Right ventricle myocardium inferior (tissue), 1 donor: ENCODE results near the gene GPR61. TPM values are rescaled to one million over a fixed set of nuclear protein-coding genes. Genes with fewer than 3 reads are reported as not detected.

Experiments
- ATAC-seq: fragments of 200-7000 bp; cut with Tn5 transposase; one replicate; pipeline ENCODE4 v1.9.1; 2020; ENCODE audit warnings: mild to moderate bottlenecking, moderate library complexity
- DNase-seq: peaks from one replicate; pipeline ENCODE4 v3.0.0; 2021; ENCODE audit errors: missing footprints
- intact Hi-C: fragments of 100-400 bp; cut with DNase I; formaldehyde crosslinking; loops from one replicate; pipeline ENCODE4 v1.11.0; 2022
- total RNA-seq: library from RNA; stranded (reverse); fragmentation: NEBNext Ultra II Directional; extraction: Animal tissue kit (Norgen Biotek cat#: 25700); gene quantifications from one replicate; pipeline ENCODE4 v1.2.1, GENCODE V29; 2021
- donor health status: DM: no; HTN: yes; CAD: no; lungs with severe emphysema.

The GPR61 gene
- total RNA-seq, 1 donor from 2014 or later, result not detected

- DNase-seq (no peak), ATAC-seq (no peak)
- intact Hi-C loops, result loop anchor here (5.0 kb wide), 2 partner anchors 104 to 249 kb away; partner anchors contain the start of genes PSMA5 and PSRC1
Measured at GRCh38 chr1:109531380-109531779, 8.3 kb upstream of the GPR61 start.

DNA sequence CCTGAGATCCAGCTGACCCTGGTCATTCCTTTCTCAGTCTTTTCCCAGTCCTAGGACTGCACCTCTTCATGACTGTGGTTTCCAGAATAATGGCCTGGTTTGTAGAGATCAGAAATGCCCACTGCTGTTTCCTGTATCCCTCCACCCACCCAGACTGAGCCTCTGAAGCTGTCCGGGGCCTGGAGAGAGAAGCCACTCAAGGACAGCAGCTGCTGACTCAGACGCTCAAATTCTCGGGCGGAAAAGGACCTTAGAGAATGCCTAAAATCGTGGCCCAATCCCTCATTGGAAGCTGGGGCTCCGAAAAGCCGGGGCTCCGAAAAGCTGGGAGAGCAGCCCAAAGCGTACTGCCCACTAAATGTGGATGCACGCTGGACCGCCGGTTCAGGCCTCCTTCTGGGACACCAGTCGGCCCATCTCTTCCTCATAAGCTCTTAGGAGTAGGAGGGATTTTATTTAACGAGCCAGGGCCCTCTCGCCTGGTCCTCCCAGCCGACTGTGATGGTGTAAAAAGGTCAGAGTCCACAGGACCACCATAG is 7.8 kb upstream of the GPR61 start:
- intact Hi-C loops, result loop anchor here (2.0 to 5.0 kb wide), 3 partner anchors 39 to 250 kb away; partner anchors contain the start of genes PSMA5 and PSRC1
- ATAC-seq (no peak), DNase-seq (no peak)

DNA sequence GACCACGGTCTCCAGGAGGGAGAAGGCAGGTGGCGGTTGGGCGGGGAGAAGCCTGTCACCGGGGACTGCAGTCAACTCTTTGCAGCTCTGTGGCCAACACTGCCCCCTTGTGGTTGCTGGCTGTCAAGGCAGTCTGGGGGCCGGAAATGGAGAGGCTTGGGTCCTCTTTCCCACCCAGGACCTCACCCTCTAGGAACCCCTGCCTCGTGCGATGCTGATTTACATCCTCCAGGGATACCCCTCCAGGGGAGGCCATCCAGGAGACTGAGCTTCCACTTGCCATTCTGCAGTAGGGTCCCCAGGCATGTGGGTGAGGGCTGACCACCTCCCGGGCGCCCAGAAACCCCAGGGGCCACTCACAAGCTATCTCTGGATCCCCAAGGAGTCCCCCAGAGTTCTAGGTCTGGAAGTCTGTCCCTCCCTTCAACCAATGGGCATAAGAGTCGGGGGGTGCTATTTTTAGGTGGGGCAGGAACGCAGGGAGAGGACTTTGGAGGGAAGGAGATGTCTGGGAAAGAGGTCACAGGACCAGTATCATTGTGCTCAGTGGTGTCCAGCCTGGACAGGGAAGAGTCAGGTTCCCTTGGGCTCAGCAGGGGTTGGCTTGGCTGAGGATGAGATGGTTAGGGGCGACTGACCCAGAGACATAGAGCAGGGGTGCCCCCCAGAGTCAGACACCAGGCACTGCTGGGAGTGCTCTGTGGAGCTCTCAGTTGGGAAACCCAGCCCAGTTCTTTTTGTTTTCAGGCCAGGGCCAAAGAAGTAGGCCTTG is 7.1 kb upstream of the GPR61 start:
- intact Hi-C loops, result loop anchor here (2.0 to 5.0 kb wide), 3 partner anchors 40 to 250 kb away; partner anchors contain the start of genes PSMA5 and PSRC1
- ATAC-seq, result peak; percentile 83
- peak; percentile 88 for DNase-seq

GRCh38 chr1:109534307-109534858 is 5.3 kb upstream of the GPR61 start:
- intact Hi-C loops, result loop anchor here (5.0 kb wide), 2 partner anchors 107 to 252 kb away; partner anchors contain the start of genes PSMA5 and PSRC1
- no peak for ATAC-seq
- no peak for DNase-seq

DNA sequence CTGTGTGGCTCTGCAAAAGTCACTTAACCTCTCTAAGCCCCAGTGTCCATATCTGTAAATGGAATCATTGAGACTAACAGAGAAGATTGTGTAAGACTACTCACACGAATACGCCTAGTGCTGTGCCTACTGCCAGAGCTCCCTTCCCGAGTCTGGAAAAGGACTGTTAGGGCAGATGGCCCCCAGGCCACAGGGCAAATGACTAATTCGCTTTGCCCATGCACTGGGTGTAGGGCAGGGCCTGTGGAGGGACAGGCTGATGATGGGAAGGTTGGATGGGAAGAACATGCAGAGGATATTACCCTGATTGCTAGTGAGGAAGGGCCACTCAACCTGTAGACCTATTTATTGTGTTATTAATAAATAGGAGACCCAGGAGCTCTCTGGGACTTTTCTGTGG is 4.2 kb upstream of the GPR61 start:
- DNase-seq (no peak), ATAC-seq (no peak)
- intact Hi-C loops, result no loop called here

- intact Hi-C loops, result no loop called here
- DNase-seq (no peak), ATAC-seq (peak; percentile 73)
Measured at GRCh38 chr1:109535971-109536491, 3.6 kb upstream of the GPR61 start.

GRCh38 chr1:109537450-109538178 is 2.1 kb upstream of the GPR61 start:
- intact Hi-C loops, result no loop called here
- ATAC-seq (no peak), DNase-seq (no peak)

- DNase-seq (no peak), ATAC-seq (no peak)
- intact Hi-C loops, result no loop called here
Measured at GRCh38 chr1:109538827-109539555, 681 bp upstream of the GPR61 start.

- intact Hi-C loops, result no loop called here
- no peak for ATAC-seq
- no peak for DNase-seq
Measured at GRCh38 chr1:109541102-109541501, 1.4 kb downstream of the GPR61 start.

- intact Hi-C loops, result no loop called here
- ATAC-seq (no peak), DNase-seq (no peak)
Measured at GRCh38 chr1:109542657-109543056, 3.0 kb downstream of the GPR61 start.

- ATAC-seq, result no peak
- intact Hi-C loops, result no loop called here
- no peak for DNase-seq
Measured at GRCh38 chr1:109543283-109543987, 3.8 kb downstream of the GPR61 start.

DNA sequence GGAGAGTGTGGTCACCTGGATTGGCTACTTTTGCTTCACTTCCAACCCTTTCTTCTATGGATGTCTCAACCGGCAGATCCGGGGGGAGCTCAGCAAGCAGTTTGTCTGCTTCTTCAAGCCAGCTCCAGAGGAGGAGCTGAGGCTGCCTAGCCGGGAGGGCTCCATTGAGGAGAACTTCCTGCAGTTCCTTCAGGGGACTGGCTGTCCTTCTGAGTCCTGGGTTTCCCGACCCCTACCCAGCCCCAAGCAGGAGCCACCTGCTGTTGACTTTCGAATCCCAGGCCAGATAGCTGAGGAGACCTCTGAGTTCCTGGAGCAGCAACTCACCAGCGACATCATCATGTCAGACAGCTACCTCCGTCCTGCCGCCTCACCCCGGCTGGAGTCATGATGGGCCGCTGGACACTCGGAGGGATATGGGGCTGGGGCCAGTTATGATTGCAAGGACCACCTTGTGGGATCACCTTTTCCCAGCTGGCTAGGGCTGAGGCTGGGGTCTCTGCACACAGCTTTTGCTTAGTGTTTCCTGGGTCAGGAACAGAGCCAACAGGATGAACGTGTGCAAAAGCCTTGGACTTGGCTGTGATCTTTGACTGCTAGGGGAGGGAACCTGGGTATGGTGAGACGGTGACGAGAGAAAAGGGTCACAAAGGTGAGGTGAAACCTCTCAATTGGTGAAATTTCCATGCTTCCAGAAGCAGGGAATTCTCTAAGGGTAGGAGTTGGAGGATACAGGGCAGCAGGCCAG is 4.5 kb downstream of the GPR61 start:
- DNase-seq (no peak), ATAC-seq (no peak)
- intact Hi-C loops, result no loop called here

GRCh38 chr1:109546311-109547109 is 6.8 kb downstream of the GPR61 start:
- intact Hi-C loops, result loop anchor here (1.0 to 5.0 kb wide), 3 partner anchors 74 to 227 kb away; no protein-coding TSS in a partner anchor

GRCh38 chr1:109547463-109548320 is 8.0 kb downstream of the GPR61 start:
- ATAC-seq (peak; percentile 29), DNase-seq (no peak)
- intact Hi-C loops, result loop anchor here (1.0 to 5.0 kb wide), 3 partner anchors 73 to 437 kb away; partner anchors contain the start of gene AHCYL1

More at GRCh38 chr1:109546311-109547109, 6.8 kb downstream of the GPR61 start:
- peak; percentile 71 for ATAC-seq
- peak; percentile 89 for DNase-seq
